Activated B cell treated with CpG ODN at 0.5 μM for 24 hours (primary cell): ENCODE data around the gene ANO2. TPM values are rescaled to one million over a fixed set of nuclear protein-coding genes. Genes with fewer than 3 reads are reported as not detected.

Source experiments
- ATAC-seq: fragments of 200-7000 bp; cut with Tn5 transposase; one replicate; pipeline ENCODE4 v1.10.0; 2021; ENCODE audit warnings: low read depth, mild to moderate bottlenecking, moderate library complexity
- CTCF ChIA-PET: fragments of 350-600 bp; sonication (Branson Sonifier 250); formaldehyde crosslinking; loops from one replicate; lab custom pipeline; 2021; ENCODE audit warnings: antibody characterized with exemption; lab: Charles Lee
- POLR2A ChIA-PET: fragments of 350-600 bp; sonication (Branson Sonifier 250); formaldehyde crosslinking; loops from one replicate; lab custom pipeline; 2021; ENCODE audit warnings: antibody characterized with exemption; lab: Charles Lee
- DNase-seq: peaks from one replicate; pipeline ENCODE4 v3.0.0; 2022
- H3K27ac Mint-ChIP-seq: one replicate; pipeline ENCODE4 v1.8.0; 2020; ENCODE audit warnings: mixed read lengths
- H3K27me3 Mint-ChIP-seq: one replicate; pipeline ENCODE4 v1.8.0; 2021; ENCODE audit warnings: mixed read lengths
- H3K36me3 Mint-ChIP-seq: one replicate; pipeline ENCODE4 v1.8.0; 2021; ENCODE audit warnings: low read depth, mixed read lengths
- H3K4me1 Mint-ChIP-seq: one replicate; pipeline ENCODE4 v1.8.0; 2021; ENCODE audit warnings: mixed read lengths
- H3K4me3 Mint-ChIP-seq: one replicate; pipeline ENCODE4 v1.8.0; 2020; ENCODE audit warnings: mild to moderate bottlenecking, mixed read lengths
- H3K9me3 Mint-ChIP-seq: one replicate; pipeline ENCODE4 v1.8.0; 2020; ENCODE audit warnings: mixed read lengths
- intact Hi-C: fragments of 100-400 bp; cut with micrococcal nuclease; formaldehyde crosslinking; loops from one replicate; pipeline ENCODE4 v1.15.1; 2024
- total RNA-seq: library from RNA; stranded (reverse); gene quantifications from 2 replicates; pipeline ENCODE4 v1.2.3, GENCODE V29; 2022
- TF ChIP-seq, protein P1 (sequence below): fragments of 200-600 bp; IDR thresholded peaks from one replicate; pipeline ENCODE4 v1.8.0; 2022; ENCODE audit warnings: antibody characterized with exemption, mild to moderate bottlenecking

Gene ANO2
- total RNA-seq, 1 donor from 2014 or later: not detected

DNA sequence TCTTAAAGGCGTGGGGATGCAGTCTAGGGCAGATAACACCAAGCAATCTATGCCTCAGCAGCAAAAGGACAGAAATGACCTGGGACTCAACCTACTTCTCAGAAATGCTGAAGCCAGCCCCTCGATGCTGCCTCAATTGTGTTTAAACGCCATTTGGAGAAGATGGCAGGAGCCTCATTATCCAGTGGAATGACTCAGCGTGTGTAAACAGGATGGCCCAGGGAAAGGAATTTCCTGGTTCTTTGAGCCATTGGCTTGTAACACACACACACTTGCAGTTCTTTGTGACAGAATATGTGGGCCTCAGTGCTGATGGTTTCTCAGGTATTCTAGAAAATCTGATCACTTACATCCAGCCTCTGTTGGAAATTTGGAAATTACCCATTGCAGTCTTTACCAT lies 358.9 kb downstream of the ANO2 start:
- Mint-ChIP-seq H3K4me3 (no peak overlapping the region), H3K36me3 (no peaks in the 10 kb centered on the region), H3K4me1 (no peaks in the 10 kb centered on the region), H3K9me3 (no peaks in the 10 kb centered on the region), H3K27ac (no peak overlapping the region), H3K27me3 (peaks cover 9% of the 10 kb centered on the region)
- ATAC-seq (no peak), DNase-seq (no peak)
- ChIA-PET POLR2A (no interaction called here), CTCF (no interaction called here)
- TF ChIP-seq, protein P1, sequence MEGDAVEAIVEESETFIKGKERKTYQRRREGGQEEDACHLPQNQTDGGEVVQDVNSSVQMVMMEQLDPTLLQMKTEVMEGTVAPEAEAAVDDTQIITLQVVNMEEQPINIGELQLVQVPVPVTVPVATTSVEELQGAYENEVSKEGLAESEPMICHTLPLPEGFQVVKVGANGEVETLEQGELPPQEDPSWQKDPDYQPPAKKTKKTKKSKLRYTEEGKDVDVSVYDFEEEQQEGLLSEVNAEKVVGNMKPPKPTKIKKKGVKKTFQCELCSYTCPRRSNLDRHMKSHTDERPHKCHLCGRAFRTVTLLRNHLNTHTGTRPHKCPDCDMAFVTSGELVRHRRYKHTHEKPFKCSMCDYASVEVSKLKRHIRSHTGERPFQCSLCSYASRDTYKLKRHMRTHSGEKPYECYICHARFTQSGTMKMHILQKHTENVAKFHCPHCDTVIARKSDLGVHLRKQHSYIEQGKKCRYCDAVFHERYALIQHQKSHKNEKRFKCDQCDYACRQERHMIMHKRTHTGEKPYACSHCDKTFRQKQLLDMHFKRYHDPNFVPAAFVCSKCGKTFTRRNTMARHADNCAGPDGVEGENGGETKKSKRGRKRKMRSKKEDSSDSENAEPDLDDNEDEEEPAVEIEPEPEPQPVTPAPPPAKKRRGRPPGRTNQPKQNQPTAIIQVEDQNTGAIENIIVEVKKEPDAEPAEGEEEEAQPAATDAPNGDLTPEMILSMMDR: no peak
- intact Hi-C loops: no loop called here

DNA sequence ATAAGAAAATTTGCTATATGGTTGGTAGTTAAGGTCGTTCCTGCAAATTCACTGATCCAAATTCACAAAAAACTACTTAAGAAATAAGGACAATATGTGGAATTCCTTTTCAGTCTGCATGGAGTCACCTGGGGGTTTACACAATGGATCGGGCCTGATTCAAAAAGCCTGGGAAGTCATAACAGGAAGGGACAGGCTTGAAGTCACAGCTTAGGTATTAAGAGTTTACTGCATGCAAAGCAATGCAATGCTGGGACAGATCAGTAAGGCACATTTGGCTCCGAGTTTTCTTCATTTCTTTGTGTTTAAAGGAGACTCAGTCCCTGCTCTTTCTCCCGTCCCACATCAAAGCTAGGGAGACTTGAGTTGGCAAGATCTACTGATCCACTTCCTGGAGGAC lies 359.9 kb downstream of the ANO2 start:
- ChIA-PET POLR2A (no interaction called here), CTCF (no interaction called here)
- Mint-ChIP-seq H3K27me3 (peaks cover 9% of the 10 kb centered on the region), H3K27ac (no peak overlapping the region), H3K4me3 (no peak overlapping the region), H3K36me3 (no peaks in the 10 kb centered on the region), H3K4me1 (no peaks in the 10 kb centered on the region), H3K9me3 (no peaks in the 10 kb centered on the region)
- DNase-seq (no peak), ATAC-seq (no peak)
- intact Hi-C loops: no loop called here
- TF ChIP-seq, protein P1: no peak

DNA sequence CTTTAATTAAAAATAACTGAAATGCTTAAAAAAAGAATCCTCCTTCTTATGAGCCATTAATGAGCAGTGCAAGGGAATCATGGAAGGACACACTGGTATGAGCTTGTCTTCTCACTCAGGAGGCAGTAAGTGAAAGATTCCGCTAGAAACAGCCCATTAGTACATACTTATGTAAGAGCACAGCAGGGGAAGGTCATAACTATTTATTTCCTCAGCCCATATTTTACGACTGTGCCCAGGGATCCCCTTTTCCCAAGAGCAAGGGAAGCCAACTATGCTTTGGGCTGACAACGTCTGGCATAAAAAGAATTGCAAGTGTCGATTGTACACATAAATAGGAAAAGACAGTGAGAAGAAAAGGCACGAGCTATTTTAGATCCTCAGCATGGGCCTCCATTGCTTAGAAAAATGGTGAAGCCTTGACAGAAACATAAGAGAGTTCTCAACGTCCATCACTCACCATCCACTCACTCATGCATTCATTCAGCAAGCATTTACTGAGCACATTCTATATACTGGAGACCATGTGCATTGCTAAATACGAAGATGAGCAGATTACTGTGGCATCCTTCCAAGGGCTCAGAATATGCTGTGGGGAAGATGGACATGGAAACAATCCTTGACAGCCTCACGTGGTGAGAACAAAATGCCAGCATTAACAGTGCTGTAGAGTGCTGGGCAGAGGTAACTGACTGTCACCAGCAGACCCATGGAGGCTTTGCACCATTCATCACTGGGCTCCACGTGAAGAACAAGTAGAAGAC lies 360.5 kb downstream of the ANO2 start:
- ATAC-seq (no peak), DNase-seq (no peak)
- no peaks in the 10 kb centered on the region for H3K36me3 Mint-ChIP-seq
- no peaks in the 10 kb centered on the region for H3K4me1 Mint-ChIP-seq
- H3K27ac Mint-ChIP-seq: no peak overlapping the region
- ChIA-PET CTCF (no interaction called here), POLR2A (no interaction called here)
- intact Hi-C loops: no loop called here
- peaks cover 5% of the 10 kb centered on the region for H3K27me3 Mint-ChIP-seq
- TF ChIP-seq, protein P1: no peak
- no peak overlapping the region for H3K4me3 Mint-ChIP-seq
- no peaks in the 10 kb centered on the region for H3K9me3 Mint-ChIP-seq

DNA sequence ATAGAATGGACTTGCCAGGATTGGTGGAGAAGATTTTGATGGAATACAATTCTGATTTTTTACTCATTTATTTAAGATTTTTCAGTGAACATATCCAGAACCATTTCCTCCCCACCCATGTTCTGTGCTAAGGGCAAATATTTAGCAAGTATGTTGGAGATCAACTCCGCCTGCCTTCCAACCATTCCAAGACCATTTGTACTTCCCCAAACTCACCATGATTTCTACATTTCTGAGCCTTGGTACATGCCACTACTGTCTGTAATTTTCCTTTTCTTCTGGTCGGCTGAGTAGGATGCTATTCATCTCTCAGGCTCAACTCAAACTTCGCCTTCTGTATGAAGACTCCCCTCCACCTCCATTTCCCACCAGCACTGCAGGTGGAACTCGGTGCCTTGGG lies 362.5 kb downstream of the ANO2 start:
- intact Hi-C loops: no loop called here
- ATAC-seq (no peak), DNase-seq (no peak)
- Mint-ChIP-seq H3K9me3 (no peaks in the 10 kb centered on the region), H3K27ac (no peak overlapping the region), H3K36me3 (no peaks in the 10 kb centered on the region), H3K4me3 (no peak overlapping the region), H3K4me1 (no peaks in the 10 kb centered on the region), H3K27me3 (peaks cover 4% of the 10 kb centered on the region)
- ChIA-PET POLR2A (no interaction called here), CTCF (no interaction called here)
- TF ChIP-seq, protein P1: no peak

DNA sequence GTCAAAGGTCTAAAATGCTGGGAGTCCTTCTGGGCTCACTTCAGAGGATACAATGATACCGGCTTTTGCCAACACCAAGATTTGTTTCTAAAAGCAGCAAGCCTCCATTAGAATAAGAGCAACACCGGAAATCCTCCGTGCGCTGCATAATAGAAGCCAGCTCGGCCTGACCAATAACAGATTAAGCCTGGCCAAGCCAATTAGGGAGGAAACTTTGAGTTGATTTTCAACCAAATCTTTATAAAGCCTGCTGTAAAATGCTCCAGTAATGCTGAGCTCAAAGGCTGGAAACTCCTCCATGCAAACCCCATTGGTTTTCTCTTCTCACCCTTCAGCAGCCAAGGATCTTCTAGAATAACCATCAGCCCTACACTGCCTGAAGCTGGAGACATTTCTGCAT lies 363.0 kb downstream of the ANO2 start:
- Mint-ChIP-seq H3K4me3 (no peak overlapping the region), H3K27ac (no peak overlapping the region)

More for the DNA sequence above, 363.0 kb downstream of the ANO2 start:
- Mint-ChIP-seq H3K4me1 (no peaks in the 10 kb centered on the region), H3K36me3 (no peaks in the 10 kb centered on the region), H3K27me3 (peaks cover 4% of the 10 kb centered on the region), H3K9me3 (no peaks in the 10 kb centered on the region)
- no peak for DNase-seq
- TF ChIP-seq, protein P1: no peak
- intact Hi-C loops: no loop called here
- ChIA-PET POLR2A (no interaction called here), CTCF (no interaction called here)
- ATAC-seq: no peak
